Right ventricle myocardium superior (tissue), 1 donor: ENCODE data around the gene FAAP20. TPM values are rescaled to one million over a fixed set of nuclear protein-coding genes. Genes with fewer than 3 reads are reported as not detected.

ENCODE experiments used
- ATAC-seq: fragments of 200-7000 bp; cut with Tn5 transposase; one replicate; pipeline ENCODE4 v1.9.1; 2020; ENCODE audit warnings: mild to moderate bottlenecking; ENCODE audit not compliant: poor library complexity
- DNase-seq: peaks from one replicate; pipeline ENCODE4 v3.0.0-alpha.2; 2020
- intact Hi-C: fragments of 100-400 bp; cut with DNase I; formaldehyde crosslinking; loops from one replicate; pipeline ENCODE4 v1.11.2; 2022
- total RNA-seq: library from RNA; stranded (reverse); fragmentation: NEBNext Ultra II Directional; extraction: Animal tissue kit (Norgen Biotek cat#: 25700); gene quantifications from one replicate; pipeline ENCODE4 v1.2.1, GENCODE V29; 2021
- donor health status: DM: no; HTN: yes; CAD: no; lungs with severe emphysema.

FAAP20 gene
- total RNA-seq, 1 donor from 2014 or later = 38.7 TPM

DNA sequence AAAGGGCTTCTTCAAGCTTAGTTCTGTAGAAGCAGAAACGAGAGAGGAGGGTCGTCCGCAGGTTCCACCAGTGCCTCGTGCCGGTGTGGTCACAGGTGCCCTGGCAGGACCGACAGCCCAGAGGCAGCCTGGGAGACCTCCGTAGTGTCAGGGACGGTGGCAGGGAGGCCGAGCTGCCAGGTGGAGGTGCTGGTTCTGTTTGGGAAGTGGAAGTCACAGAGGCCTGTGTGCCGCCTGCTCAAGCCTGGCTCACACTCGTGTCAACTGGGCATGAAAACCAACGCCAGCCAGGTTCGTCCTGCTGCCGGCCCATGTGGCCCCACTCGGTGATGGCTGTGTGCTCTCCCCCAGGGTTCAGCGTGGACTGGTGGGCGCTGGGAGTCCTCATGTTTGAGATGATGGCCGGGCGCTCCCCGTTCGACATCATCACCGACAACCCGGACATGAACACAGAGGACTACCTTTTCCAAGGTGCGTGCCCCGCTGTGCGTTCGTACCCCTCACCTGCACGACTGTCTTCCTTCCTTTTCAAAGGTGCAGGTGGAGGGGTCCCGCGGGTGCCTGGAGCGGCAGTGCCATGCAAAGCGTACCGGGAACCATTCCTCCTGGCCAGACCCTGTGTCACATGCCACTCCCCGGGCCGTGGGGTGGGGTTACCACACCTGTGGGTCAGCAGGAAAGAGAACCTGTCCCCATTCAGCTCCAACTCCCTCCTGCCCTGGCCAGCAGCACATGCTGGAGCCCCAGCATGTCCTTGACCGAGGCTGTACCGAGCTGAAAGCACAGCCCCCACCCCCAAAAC lies 20.8 kb downstream of the FAAP20 start:
- no peak for ATAC-seq
- intact Hi-C loops = no loop called here
- DNase-seq = no peak

DNA sequence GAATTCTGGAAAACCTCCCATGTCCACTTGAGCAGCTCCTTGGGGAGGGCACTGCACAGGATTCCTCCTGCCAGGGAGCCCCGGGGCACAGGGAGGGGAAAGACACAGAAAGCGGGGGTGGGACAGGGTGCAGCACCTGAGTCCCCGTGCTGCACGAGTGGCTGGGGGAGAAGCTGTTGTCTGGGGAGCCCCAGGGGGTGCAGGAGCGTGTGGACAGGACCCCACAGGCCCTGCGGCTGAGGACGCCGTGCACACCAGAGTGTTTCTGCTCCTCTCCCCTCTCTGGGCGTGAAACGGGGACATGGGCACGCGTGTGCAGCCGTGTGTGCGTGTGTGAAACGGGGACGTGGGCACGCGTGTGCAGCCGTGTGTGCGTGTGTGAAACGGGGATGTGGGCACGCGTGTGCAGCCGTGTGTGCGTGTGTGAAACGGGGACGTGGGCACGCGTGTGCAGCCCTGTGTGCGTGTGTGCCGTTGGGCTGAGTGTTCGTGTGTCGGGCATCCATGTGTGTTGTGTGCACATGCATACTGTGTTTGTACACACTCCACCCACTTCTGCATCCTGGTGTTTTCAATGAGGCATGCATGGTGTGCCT lies 21.9 kb downstream of the FAAP20 start:
- ATAC-seq (no peak), DNase-seq (no peak)
- intact Hi-C loops = no loop called here

DNA sequence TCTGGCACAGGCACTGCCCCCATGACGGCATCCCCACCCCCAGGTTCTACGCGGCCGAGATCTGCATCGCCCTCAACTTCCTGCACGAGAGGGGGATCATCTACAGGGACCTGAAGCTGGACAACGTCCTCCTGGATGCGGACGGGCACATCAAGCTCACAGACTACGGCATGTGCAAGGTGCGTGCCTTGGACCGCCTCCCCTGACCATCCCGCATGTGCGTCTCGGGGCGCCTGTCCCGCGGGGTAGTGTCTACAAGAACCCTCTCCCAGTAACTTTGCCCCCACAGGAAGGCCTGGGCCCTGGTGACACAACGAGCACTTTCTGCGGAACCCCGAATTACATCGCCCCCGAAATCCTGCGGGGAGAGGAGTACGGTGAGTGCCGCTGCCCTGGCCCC lies 22.6 kb downstream of the FAAP20 start:
- ATAC-seq (no peak), DNase-seq (no peak)
- intact Hi-C loops = no loop called here

DNA sequence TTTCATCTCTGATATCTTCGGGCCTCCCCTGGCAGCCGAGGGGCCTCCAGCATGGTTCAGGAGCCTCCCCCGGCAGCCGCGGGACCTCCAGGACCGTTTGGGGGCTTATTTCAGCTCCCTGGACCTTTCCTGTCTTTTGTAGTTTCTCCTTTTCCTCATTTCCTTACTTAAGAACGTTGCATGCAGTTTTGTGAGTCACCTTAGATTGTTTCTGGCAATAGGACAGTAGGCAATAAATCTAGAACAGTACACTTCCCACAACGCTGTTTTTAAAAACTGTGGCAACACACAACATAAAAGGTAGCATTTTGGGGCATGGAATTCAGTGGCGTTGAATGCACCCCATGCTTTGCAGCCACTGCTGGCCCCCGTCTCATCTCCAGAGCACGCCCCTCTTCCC lies 24.4 kb downstream of the FAAP20 start:
- ATAC-seq (no peak), DNase-seq (no peak)
- intact Hi-C loops = no loop called here

DNA sequence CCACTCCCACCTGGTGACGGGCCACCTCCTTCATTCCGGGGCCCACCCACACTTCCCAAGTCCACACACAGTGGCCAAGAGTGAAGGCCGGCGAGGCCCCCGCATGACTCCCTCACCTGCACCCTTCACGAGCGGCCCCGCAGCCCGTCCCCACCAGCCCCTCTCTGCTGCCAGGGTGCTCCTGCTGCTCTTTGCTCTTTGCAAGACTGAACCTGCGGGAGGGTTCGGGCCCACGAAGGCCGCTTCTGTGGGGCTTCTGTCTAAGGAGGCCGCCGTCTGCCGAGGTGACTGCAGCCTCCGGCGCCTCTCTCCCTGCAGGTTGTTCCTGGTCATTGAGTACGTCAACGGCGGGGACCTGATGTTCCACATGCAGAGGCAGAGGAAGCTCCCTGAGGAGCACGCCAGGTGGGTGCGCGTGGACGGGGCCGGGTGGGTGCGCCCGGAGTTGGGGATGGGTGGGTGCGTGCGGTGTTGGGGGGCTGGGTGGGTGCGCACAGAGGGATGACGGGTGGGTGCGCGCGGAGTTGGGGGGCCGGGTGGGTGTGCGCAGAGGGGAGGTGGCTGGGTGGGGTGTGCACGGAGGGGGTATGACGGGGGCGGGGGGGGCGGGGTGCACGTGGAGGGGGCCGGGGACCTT lies 25.3 kb downstream of the FAAP20 start:
- DNase-seq (no peak), ATAC-seq (no peak)
- intact Hi-C loops = no loop called here

DNA sequence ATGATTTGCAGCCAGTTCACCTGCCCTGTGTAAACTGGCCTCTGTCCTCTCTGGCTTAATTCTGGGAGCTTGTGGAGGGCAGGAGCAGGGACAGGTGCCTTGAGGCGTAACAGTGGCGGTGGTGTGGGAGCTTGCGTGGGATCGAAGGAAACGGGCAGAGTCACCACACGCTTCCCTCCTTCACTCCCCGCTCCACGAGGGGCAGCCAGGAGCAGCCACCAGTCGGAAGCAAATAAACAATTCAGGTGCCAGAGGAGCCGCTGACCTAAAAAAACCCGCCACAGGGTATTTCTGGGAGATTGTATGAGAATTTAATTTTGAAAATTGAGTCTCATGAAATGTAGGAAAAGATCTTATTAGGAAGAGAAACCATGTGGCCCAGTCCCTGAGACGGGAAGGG lies 26.0 kb downstream of the FAAP20 start:
- intact Hi-C loops = no loop called here
- ATAC-seq = no peak
- no peak for DNase-seq

DNA sequence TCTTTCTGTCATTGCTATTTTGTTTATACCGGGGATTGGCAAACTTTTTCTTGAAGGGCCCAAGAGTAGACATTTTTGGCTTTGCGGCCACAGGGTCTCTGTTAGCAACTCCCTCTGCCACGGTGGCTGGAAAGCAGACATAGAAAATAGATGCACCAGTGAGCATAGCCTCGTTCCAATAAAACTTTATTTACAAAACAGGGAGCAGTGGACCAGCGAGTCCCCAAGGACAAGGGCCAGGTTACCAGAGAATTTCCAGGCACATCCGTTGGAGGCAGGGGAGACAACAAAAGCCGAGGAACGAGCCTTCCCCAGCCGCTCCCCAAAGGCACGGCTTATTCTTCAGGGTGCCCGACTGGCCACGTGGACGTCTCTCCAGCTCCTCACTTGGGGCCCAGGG lies 26.5 kb downstream of the FAAP20 start:
- intact Hi-C loops = no loop called here
- ATAC-seq (no peak), DNase-seq (no peak)

DNA sequence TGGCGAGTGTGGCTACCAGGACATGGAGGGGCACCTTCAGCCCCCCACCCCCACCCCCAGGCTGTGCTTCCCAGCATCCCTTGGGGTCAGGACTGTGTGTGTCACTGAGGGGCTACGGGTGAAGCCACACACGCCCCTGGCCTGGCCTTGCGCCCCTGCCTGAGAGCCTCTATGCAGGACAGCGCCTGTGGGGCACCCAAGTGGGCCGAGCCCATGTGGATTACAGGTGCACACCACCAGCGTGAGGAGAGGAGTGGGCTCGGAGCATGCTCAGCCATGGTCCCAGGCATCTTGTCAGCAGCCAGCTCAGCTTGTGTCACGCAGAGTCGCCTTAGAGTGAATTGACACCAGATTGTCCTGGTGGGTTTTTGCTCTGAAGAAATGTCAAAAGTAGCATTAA lies 27.9 kb downstream of the FAAP20 start:
- DNase-seq = no peak
- no peak for ATAC-seq
- intact Hi-C loops = no loop called here

DNA sequence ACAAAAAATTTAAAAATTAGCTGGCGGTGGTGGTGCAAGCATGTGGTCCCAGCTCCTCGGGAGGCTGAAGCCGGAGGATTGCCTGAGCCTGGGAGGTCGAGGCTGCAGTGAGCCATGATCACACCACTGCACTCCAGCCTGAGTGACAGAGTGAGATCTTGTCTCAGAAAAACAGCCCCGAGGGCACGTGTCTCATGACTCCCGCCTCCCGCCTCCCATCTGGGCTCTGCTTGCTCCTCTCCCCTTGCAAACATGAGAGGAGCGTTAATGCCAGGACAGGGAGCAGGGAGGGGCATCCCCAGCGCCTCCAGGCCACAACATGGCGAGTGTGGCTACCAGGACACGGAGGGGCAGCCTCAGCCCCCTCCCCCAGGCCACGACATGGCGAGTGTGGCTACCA lies 28.3 kb downstream of the FAAP20 start:
- no peak for ATAC-seq
- intact Hi-C loops = no loop called here

DNA sequence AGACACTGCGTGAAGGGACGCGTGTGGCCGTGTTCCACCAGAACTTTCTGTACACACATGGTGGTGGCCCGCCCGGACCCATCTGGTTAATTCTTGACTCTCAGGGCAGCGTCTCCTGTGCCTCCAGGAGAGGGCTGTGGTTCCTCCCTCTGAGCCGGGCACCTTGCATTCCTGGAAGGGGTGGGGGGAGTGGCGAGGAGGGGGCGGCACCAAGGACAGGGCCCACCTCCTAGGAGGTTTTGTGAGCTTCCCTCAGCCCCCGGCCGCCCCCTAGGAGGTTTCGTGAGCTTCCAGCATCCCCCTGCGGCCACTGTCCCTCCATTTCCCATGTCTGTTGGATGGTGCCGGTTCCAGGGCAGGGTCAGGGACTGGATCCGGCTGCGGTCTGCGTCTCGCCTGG lies 28.9 kb downstream of the FAAP20 start:
- no peak for DNase-seq
- intact Hi-C loops = no loop called here
- ATAC-seq = no peak

More for the DNA sequence above, 28.3 kb downstream of the FAAP20 start:
- DNase-seq = no peak

DNA sequence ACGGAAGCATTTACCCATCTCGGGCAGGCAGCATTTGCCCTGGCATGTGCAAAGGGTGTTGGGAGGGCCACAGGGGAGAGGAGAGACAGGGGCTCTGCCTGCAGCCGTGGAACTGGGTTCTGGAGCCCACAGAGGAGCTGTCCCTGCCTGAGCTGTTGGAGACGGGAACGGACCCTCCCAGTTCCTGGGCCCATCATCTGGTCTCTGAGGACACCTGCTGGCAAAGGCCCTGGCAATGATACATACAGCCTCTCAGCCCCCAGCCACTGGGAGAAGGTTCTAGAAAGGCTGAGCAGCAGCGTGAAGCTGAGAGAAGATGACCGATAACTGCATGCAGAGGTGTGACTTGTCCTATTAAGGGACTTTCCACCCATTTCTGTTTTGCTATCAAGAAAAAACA lies 31.4 kb downstream of the FAAP20 start:
- no peak for DNase-seq
- ATAC-seq = no peak
- intact Hi-C loops = no loop called here

DNA sequence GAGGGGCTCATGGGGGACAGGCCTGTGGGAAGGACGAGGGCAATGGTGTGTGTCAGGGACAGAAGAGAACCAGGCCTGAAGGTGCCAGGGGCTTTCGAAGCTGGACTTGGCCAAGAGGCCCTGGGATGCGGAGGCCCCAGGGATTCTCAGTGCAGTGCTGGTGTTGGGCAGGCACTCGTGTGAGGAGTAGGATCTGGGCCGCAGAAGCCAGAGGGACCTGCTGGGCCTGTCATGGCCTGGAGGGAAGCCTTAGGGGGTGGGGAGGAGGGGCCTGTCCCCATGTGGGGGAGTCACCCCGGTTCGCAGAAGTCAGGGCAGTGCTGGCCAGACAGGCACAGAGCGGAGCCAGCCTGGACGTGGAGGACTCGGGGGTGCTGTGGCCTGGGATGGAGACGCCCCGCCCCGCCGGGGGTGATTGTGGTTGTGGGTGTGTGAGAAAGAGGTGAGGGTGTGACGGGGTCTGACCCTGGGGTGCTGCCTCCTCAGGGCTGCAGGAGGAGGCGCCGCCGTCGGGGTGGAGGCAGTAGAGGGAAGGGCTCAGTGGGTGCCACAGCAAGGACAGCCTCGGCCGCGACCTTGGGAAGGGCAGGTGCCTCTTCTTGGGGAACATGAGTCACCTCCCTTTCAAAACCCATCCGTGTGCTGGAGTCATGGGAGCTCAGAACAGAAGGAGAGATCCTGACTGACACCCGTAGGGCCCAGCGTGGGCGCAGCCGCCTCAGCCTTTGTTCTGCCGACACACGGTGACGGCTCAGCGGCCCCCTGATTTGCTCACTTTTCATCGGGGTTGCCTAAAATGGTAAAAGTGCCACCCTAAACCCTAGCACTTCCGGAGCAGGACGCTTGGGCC lies 33.9 kb downstream of the FAAP20 start:
- DNase-seq = no peak
- intact Hi-C loops = no loop called here
- no peak for ATAC-seq

DNA sequence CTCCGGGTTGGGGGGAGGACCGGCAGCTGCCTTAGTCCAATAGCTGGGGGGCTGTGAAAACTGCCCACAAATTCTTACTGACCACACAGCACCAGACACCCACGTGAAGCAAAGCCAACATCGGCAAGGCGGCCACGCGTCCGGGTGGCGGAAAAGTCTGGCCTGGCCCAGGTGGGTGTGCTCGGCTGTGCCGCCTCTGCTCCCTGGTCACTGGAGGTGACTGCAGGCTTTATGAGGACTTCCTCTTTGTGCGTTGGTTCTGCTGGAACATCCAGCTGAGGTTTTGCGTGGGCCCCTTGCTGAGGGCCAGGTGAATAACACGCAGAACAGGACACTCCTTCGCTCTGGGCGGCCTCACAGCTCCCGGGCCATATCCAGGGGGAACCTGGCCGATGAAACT lies 35.4 kb downstream of the FAAP20 start:
- DNase-seq (no peak), ATAC-seq (no peak)
- intact Hi-C loops = no loop called here

DNA sequence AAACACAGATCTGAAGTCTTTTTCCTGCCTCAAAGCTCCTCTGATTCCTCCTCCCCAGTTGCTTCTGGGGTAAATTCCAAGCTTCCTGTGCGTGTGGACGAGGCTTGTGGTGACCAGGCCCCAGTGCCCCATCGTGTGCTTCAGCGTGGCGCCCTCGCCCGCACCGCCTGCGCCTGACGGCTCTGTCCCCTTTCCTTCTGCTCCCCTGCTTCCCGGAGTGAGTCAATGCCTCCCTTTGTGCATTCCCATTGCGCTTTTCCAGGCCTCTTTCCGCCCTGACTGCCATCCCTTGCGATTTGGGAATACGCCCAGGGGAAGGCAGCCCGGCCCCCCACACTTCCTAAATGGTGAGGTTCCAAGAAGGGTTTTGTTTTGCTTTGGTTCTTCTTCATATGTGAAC lies 36.3 kb downstream of the FAAP20 start:
- no peak for ATAC-seq
- DNase-seq = no peak
- intact Hi-C loops = no loop called here

DNA sequence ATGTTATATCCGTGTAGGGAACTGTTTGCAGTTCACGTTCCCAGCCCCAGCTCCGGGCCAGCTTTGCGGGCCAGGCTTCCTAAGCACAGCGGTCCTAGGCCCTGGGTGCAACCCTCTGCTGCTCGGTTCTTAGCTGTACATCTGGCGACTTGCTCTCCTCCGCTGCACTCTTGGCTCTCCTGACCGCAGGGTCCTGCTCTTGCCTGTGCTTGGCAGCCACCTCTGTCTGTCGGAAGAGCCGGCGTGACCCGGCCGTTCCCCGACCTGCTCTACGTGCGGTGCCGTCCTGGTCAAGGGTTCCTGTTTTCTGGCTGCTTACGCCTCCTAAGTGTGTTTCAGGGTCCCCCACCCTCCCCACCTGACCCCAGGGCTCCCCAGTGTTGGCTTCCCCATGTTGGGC lies 36.7 kb downstream of the FAAP20 start:
- ATAC-seq = no peak
- intact Hi-C loops = no loop called here
- DNase-seq = no peak

DNA sequence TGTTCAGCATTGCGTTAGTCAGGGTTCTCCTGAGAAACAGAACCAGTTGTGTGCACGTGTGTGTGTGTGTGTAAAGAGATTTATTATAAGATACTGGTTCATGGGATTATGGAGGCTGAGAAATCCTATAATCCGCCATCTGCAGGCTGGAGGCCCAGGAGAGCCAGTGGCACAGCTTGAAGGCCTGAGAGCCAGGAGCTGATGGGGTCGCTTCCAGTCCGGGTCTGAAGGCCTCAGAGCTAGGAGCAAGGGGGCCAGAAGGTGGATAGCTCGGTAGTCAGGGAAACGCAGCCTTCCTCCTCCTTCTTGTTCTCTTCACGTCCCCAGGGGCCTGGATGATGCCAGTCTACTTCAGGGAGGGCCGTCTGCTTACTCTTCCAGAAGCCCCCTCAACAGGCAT lies 37.7 kb downstream of the FAAP20 start:
- intact Hi-C loops = no loop called here
- no peak for DNase-seq
- no peak for ATAC-seq

DNA sequence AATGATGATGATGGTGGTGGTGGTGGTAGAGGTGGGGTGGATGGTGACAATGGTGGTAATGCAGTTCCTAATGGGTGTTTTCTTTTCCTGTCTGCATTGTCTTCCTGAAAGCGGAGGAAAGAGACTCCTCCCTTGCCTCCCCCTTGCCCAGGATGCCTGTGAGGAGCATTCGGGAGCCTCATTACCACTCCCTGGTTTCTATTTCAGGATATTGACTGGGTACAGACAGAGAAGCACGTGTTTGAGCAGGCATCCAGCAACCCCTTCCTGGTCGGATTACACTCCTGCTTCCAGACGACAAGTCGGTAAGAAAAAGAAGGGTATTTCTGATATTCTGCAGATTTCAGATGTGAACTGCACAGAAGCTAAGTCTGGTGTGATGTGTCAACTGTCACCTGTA lies 38.8 kb downstream of the FAAP20 start:
- ATAC-seq (no peak), DNase-seq (no peak)
- intact Hi-C loops = no loop called here

DNA sequence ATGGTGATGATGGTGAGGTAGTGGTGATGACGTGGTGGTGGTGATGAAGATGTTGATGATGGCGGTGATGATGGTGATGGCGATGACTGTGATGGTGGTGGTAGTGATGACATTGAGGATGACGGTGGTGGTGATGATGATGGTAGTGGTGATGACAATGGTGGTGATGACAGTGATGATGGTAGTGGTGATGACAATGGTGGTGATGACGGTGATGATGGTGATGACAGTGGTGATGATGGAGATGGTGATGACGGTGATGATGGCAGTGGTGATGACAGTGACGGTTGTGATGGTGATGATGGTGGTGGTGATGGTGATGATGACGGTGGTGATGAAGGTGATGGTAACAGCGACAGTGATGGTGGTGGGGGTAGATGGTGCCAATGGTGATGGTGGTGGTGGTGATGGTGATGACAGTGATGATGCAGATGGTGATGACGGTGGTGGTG lies 39.4 kb downstream of the FAAP20 start:
- intact Hi-C loops = no loop called here
- DNase-seq = no peak

DNA sequence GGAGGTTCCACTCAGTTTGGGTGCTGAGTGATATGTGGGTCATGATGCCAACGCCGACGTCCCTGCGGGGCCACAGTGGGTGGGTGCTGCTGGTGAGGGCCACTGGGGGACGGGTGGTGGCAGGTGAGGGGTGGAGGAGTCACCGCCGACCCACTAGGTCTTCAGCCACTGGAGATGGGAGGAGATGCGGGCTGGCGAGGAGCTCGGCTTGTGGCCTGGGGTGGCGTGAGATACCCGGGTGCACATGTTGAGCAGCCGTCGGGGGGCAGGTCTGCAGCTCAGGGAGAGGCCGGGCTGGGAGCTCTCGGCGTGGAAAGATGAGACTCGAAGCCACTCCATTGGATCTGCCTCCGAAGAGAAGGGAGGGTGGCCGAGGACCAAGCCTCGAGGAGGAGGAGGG lies 40.5 kb downstream of the FAAP20 start:
- ATAC-seq (no peak), DNase-seq (no peak)
- intact Hi-C loops = no loop called here

More for the DNA sequence above, 39.4 kb downstream of the FAAP20 start:
- no peak for ATAC-seq
